ENCODE measurements around the gene CNP.

DNA sequence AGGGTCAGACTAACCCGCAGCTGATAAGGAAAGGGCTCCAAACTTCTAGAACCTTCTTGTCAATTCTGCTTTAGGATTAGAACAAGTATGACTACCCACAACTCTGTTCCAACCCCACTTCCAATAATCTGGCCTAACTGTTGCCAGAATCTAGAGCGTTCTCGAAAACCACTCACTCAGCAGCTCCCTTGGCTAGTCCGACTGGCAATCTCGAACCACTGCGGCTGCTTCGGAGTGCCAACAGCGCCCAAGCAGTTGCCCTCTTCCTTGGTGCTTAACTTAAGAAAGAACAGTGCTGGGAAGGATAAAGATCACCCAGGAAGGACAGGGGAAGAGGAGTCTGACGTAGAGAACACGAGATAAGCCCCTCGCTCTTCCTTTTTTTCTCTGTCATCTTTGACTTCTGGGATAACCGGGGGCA, 49.8 kb downstream of the CNP start:
- TF ChIP-seq, protein P1, sequence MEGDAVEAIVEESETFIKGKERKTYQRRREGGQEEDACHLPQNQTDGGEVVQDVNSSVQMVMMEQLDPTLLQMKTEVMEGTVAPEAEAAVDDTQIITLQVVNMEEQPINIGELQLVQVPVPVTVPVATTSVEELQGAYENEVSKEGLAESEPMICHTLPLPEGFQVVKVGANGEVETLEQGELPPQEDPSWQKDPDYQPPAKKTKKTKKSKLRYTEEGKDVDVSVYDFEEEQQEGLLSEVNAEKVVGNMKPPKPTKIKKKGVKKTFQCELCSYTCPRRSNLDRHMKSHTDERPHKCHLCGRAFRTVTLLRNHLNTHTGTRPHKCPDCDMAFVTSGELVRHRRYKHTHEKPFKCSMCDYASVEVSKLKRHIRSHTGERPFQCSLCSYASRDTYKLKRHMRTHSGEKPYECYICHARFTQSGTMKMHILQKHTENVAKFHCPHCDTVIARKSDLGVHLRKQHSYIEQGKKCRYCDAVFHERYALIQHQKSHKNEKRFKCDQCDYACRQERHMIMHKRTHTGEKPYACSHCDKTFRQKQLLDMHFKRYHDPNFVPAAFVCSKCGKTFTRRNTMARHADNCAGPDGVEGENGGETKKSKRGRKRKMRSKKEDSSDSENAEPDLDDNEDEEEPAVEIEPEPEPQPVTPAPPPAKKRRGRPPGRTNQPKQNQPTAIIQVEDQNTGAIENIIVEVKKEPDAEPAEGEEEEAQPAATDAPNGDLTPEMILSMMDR (IDR thresholded peaks at IDR 0.05; ENCODE audit: borderline replicate concordance, extremely low read depth, low read length, poor library complexity, severe bottlenecking): no peak
- TF ChIP-seq EZH2 (IDR thresholded peaks at IDR 0.05; ENCODE audit: borderline replicate concordance, low read depth, low read length, severe bottlenecking): no peak

All from DND-41 (cell line).